HepG2 (cell line): ENCODE measurements around the gene SIX3. TPM values are rescaled to one million over a fixed set of nuclear protein-coding genes. Genes with fewer than 3 reads are reported as not detected.

Experiments used
- HNF4A ChIP-seq: sonication (generic); formaldehyde crosslinking; IDR thresholded peaks from 2 replicates; pipeline ENCODE4 v1.4.0; 2020; ENCODE audit warnings: missing genetic modification reagents
- JUND ChIP-seq: sonication (generic); formaldehyde crosslinking; IDR thresholded peaks from 2 replicates; pipeline ENCODE4 v1.8.0; 2022; ENCODE audit warnings: mild to moderate bottlenecking, missing genetic modification reagents
- SAP130 ChIP-seq: IDR thresholded peaks from 2 replicates; pipeline ENCODE4 v1.6.1; 2016; ENCODE audit warnings: low read depth
- ZBTB7B ChIP-seq: sonication (generic); formaldehyde crosslinking; IDR thresholded peaks from 2 replicates; pipeline ENCODE4 v1.4.0; 2020; ENCODE audit warnings: missing genetic modification reagents
- ZMYM4 ChIP-seq: sonication (generic); formaldehyde crosslinking; IDR thresholded peaks from 2 replicates; pipeline ENCODE4 v1.8.1; 2023; ENCODE audit warnings: mild to moderate bottlenecking, missing genetic modification reagents
- ZNF235 ChIP-seq: sonication (generic); formaldehyde crosslinking; IDR thresholded peaks from 2 replicates; pipeline ENCODE4 v1.8.1; 2023; ENCODE audit warnings: mild to moderate bottlenecking, missing genetic modification reagents, borderline replicate concordance
- ZNF558 ChIP-seq: sonication (generic); formaldehyde crosslinking; IDR thresholded peaks from 2 replicates; pipeline ENCODE4 v1.9.0; 2022; ENCODE audit warnings: mild to moderate bottlenecking, missing genetic modification reagents, borderline replicate concordance
- ZNF563 ChIP-seq: sonication (generic); formaldehyde crosslinking; IDR thresholded peaks from 2 replicates; pipeline ENCODE4 v1.8.0; 2022; ENCODE audit warnings: mild to moderate bottlenecking, moderate library complexity, missing genetic modification reagents
- ZNF616 ChIP-seq: sonication (generic); formaldehyde crosslinking; IDR thresholded peaks from 2 replicates; pipeline ENCODE4 v1.5.0; 2020; ENCODE audit warnings: low read depth, mild to moderate bottlenecking, missing genetic modification reagents
- ZSCAN21 ChIP-seq: sonication (generic); formaldehyde crosslinking; IDR thresholded peaks from 2 replicates; pipeline ENCODE4 v1.8.0; 2022; ENCODE audit warnings: mild to moderate bottlenecking, missing genetic modification reagents, moderate library complexity, borderline replicate concordance
- polyA plus RNA-seq, 8 experiments: library from polyadenylated mRNA; depleted of rRNA in 3 of 8; stranded (reverse) in 7 of 8; unstranded in 1 of 8; fragments of >200 nt; fragmentation: Illumina TruSeq in 4 of 8; extraction: Trizol in 4 of 8; gene quantifications; 2 replicates each; pipeline versions ENCODE4 v1.2.1 to v1.2.3, GENCODE V29; 2011 to 2016; ENCODE audit warnings: low read depth in 4 of 8, missing spikeins in 1 of 8, mixed read lengths in 1 of 8; ENCODE audit not compliant: insufficient read depth in 1 of 8
- total RNA-seq, 5 experiments: library from RNA; depleted of rRNA; stranded (reverse); fragments of >200 nt; fragmentation: Illumina TruSeq; extraction: Trizol; gene quantifications; 2 replicates each; pipeline ENCODE4 v1.2.3, GENCODE V29; 2016; ENCODE audit warnings: low read depth in 1 of 5
- TF ChIP-seq, protein P1 (sequence below): IDR thresholded peaks from 2 replicates; pipeline ENCODE4 v1.6.1; 2016; ENCODE audit warnings: mild to moderate bottlenecking
- TF ChIP-seq, protein P2 (sequence below): sonication (generic); formaldehyde crosslinking; IDR thresholded peaks from 2 replicates; pipeline ENCODE4 v1.5.1; 2020; ENCODE audit warnings: mild to moderate bottlenecking, missing genetic modification reagents, moderate library complexity
- TF ChIP-seq, protein P3 (sequence below): sonication (generic); formaldehyde crosslinking; IDR thresholded peaks from 2 replicates; pipeline ENCODE4 v1.8.1; 2022; ENCODE audit warnings: low read depth, mild to moderate bottlenecking, missing genetic modification reagents
- TF ChIP-seq, protein P4 (sequence below): sonication (generic); formaldehyde crosslinking; IDR thresholded peaks from 2 replicates; pipeline ENCODE4 v1.4.0; 2020; ENCODE audit warnings: missing genetic modification reagents, borderline replicate concordance

Gene SIX3
- total and polyA plus RNA-seq, 2 of the 13 experiments (the other 11 are each of a cell fraction or from before 2014, with no cell fraction given): not detected

DNA sequence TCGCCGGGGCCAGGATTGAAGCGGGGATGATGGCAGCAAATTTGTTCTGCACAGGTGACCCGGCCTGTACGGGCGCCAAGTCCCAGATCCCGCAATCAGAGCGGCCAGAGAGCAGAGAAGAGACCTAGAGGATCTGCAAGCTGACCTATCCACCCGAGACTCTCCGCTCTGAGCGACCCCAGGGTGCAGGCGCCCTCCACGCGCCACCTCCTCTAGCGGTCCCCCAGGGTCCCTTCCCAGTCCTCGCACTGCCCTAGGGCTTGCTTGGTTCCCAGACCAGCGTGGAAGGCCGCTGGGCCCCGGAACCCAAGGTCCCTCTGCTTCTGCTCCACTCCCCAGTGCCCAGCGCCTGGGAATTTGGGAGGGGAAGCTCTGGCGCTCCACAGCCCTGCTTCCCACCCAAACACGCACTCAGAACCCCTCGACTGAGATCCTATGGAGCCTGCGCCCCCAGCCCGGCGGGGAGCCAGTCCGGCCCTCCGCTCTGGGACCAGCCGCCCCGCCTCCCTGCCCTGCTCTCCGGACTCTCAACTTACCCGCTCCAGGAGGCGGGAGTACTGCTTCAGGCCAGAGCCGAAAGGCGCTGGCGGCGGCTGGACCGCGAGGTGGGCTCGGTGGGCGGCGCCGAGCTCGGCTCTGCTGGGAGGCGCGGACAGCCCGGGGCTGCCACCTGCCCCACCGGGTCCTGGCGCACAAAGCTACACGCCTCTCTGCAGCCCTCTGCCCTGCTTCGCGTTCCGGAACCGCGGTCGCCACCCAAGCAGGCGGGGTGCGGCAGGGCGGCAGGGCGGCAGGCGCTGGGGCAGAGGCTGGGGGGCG, 3.0 kb upstream of the SIX3 start (continued):
- TF ChIP-seq, protein P1, sequence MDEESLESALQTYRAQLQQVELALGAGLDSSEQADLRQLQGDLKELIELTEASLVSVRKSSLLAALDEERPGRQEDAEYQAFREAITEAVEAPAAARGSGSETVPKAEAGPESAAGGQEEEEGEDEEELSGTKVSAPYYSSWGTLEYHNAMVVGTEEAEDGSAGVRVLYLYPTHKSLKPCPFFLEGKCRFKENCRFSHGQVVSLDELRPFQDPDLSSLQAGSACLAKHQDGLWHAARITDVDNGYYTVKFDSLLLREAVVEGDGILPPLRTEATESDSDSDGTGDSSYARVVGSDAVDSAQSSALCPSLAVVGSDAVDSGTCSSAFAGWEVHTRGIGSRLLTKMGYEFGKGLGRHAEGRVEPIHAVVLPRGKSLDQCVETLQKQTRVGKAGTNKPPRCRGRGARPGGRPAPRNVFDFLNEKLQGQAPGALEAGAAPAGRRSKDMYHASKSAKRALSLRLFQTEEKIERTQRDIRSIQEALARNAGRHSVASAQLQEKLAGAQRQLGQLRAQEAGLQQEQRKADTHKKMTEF: 0 out of 2 replicates have a peak, but pooled peaks have one; percentile 23
- TF ChIP-seq SAP130 (CRISPR knock-in tag) (0 out of 2 replicates have a peak, but pooled peaks have one; percentile 4), HNF4A (CRISPR knock-in tag) (0 out of 2 replicates have a peak, but pooled peaks have one; percentile 15), ZSCAN21 (CRISPR knock-in tag) (0 out of 2 replicates have a peak, but pooled peaks have one; percentile 21), ZNF616 (CRISPR knock-in tag) (no peak), ZNF563 (CRISPR knock-in tag) (peak; percentile 84), ZMYM4 (CRISPR knock-in tag) (0 out of 2 replicates have a peak, but pooled peaks have one; percentile 30), ZNF235 (CRISPR knock-in tag) (0 out of 2 replicates have a peak, but pooled peaks have one; percentile 47), ZNF558 (CRISPR knock-in tag) (no peak), ZBTB7B (CRISPR knock-in tag) (peak; percentile 66; the same call in 1 of the 2 replicates), JUND (CRISPR knock-in tag) (no peak)
- TF ChIP-seq, protein P2, sequence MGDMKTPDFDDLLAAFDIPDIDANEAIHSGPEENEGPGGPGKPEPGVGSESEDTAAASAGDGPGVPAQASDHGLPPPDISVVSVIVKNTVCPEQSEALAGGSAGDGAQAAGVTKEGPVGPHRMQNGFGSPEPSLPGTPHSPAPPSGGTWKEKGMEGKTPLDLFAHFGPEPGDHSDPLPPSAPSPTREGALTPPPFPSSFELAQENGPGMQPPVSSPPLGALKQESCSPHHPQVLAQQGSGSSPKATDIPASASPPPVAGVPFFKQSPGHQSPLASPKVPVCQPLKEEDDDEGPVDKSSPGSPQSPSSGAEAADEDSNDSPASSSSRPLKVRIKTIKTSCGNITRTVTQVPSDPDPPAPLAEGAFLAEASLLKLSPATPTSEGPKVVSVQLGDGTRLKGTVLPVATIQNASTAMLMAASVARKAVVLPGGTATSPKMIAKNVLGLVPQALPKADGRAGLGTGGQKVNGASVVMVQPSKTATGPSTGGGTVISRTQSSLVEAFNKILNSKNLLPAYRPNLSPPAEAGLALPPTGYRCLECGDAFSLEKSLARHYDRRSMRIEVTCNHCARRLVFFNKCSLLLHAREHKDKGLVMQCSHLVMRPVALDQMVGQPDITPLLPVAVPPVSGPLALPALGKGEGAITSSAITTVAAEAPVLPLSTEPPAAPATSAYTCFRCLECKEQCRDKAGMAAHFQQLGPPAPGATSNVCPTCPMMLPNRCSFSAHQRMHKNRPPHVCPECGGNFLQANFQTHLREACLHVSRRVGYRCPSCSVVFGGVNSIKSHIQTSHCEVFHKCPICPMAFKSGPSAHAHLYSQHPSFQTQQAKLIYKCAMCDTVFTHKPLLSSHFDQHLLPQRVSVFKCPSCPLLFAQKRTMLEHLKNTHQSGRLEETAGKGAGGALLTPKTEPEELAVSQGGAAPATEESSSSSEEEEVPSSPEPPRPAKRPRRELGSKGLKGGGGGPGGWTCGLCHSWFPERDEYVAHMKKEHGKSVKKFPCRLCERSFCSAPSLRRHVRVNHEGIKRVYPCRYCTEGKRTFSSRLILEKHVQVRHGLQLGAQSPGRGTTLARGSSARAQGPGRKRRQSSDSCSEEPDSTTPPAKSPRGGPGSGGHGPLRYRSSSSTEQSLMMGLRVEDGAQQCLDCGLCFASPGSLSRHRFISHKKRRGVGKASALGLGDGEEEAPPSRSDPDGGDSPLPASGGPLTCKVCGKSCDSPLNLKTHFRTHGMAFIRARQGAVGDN (CRISPR knock-in tag): peak; percentile 79
- TF ChIP-seq, protein P3, sequence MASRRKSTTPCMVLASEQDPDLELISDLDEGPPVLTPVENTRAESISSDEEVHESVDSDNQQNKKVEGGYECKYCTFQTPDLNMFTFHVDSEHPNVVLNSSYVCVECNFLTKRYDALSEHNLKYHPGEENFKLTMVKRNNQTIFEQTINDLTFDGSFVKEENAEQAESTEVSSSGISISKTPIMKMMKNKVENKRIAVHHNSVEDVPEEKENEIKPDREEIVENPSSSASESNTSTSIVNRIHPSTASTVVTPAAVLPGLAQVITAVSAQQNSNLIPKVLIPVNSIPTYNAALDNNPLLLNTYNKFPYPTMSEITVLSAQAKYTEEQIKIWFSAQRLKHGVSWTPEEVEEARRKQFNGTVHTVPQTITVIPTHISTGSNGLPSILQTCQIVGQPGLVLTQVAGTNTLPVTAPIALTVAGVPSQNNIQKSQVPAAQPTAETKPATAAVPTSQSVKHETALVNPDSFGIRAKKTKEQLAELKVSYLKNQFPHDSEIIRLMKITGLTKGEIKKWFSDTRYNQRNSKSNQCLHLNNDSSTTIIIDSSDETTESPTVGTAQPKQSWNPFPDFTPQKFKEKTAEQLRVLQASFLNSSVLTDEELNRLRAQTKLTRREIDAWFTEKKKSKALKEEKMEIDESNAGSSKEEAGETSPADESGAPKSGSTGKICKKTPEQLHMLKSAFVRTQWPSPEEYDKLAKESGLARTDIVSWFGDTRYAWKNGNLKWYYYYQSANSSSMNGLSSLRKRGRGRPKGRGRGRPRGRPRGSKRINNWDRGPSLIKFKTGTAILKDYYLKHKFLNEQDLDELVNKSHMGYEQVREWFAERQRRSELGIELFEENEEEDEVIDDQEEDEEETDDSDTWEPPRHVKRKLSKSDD (CRISPR knock-in tag): 0 out of 2 replicates have a peak, but pooled peaks have one; percentile 23
- TF ChIP-seq, protein P4, sequence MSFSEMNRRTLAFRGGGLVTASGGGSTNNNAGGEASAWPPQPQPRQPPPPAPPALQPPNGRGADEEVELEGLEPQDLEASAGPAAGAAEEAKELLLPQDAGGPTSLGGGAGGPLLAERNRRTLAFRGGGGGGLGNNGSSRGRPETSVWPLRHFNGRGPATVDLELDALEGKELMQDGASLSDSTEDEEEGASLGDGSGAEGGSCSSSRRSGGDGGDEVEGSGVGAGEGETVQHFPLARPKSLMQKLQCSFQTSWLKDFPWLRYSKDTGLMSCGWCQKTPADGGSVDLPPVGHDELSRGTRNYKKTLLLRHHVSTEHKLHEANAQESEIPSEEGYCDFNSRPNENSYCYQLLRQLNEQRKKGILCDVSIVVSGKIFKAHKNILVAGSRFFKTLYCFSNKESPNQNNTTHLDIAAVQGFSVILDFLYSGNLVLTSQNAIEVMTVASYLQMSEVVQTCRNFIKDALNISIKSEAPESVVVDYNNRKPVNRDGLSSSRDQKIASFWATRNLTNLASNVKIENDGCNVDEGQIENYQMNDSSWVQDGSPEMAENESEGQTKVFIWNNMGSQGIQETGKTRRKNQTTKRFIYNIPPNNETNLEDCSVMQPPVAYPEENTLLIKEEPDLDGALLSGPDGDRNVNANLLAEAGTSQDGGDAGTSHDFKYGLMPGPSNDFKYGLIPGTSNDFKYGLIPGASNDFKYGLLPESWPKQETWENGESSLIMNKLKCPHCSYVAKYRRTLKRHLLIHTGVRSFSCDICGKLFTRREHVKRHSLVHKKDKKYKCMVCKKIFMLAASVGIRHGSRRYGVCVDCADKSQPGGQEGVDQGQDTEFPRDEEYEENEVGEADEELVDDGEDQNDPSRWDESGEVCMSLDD (CRISPR knock-in tag): 0 out of 2 replicates have a peak, but pooled peaks have one; percentile 40
